Muscle of arm (tissue), 12 donors: Measurements from ENCODE around the gene TMC8. TPM values are rescaled to one million over a fixed set of nuclear protein-coding genes. Genes with fewer than 3 reads are reported as not detected.

Experiments used
- DNase-seq: peaks from one replicate; pipeline ENCODE4 v3.0.0-alpha.2; 2013
- polyA plus RNA-seq, 12 donors: library from polyadenylated mRNA; unstranded; fragments of 120-200 nt; gene quantifications; one replicate each; pipeline ENCODE4 v1.2.1, GENCODE V29; 2013; ENCODE audit not compliant: insufficient read length in 12 of 12

The TMC8 gene
- polyA plus RNA-seq, 12 donors: 1.3 to 16.0 (median 2.9) TPM; not detected in 1

GRCh38 chr17:78174870-78175642 is 44.5 kb downstream of the TMC8 start:
- no peak for DNase-seq

- no peak for DNase-seq
Measured at GRCh38 chr17:78175643-78175981, 45.0 kb downstream of the TMC8 start.

DNA sequence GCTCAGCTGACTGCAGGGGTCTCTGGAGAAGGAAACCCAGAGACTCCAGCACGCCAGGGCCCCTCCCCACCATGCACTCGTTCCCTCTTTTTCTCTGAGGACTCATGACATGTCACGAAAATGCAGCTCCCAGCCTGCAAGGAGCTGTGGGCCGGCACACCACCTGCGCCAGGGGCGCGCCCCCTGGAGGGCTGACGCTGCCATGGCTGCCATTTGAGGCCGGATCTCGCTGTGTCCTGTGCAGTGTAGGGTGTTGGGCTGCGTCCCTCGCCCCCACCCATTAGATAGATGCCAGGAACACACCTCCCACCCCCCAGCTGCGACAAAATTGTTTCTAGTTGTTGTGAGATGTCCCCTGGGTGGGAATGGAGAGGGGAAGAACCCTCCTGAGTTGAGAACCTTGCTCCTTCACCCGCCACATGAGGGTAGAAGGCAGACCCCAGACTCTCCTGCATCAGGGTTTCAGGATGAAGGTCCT is 46.0 kb downstream of the TMC8 start:
- peak; percentile 65 for DNase-seq

GRCh38 chr17:78179372-78179771 is 48.8 kb downstream of the TMC8 start:
- no peak for DNase-seq

DNA sequence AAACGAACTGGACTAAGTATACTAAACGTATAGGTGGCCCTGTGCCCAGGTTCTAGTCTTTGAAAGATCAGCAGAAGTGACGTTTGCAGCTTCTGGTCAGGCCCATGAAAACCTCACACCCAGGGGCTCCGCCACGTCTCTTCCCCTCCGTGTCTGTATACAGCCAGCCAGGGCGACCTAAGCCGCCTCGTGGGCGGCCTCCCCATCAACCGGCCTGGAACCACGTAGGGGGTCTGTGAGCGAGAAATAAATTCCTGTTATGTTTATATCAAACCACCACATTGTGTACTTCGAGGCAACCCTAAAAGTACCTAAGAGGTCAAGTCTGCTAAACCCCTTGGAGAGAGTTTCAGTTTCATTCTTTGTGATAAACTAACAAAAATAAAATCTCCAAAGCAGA is 49.5 kb downstream of the TMC8 start:
- DNase-seq: no peak

DNA sequence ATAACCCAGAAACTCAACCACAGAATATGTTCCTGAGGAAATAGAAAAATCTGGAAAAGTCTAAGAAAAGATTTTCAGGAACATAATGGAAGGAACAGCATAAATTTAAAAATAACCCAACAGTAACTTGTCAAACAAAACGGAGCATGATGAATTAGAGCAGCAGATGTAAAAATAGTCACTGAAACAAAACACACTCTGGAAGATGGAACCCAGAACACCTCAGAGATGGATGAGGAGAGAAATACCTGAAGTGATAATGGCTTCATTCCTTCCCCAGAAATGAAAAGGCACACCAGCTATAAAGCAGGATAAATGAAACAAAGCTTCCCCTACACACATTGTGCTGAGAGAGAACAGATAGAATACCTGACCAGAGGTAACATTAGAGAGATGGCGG is 49.9 kb downstream of the TMC8 start:
- no peak for DNase-seq

DNA sequence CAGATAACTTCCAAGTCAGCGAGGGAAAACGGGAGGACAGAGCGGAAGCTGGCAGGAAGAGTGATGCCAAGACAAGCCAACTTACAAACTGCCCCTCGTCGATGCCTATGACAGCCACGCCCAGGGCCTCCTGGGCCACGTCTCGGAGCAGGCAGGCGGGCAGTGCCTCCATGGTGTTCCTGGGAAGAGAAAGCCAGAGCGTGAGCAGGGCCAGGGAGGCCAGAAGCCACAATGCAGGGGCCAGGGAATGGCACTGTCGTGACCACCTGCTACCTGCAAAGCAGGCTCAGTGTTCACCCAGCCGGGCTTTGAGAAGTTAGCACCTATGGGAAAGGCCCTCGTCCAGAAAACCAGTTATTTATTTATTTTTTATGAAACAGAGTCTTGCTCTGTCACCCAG is 51.9 kb downstream of the TMC8 start:
- no peak for DNase-seq

DNA sequence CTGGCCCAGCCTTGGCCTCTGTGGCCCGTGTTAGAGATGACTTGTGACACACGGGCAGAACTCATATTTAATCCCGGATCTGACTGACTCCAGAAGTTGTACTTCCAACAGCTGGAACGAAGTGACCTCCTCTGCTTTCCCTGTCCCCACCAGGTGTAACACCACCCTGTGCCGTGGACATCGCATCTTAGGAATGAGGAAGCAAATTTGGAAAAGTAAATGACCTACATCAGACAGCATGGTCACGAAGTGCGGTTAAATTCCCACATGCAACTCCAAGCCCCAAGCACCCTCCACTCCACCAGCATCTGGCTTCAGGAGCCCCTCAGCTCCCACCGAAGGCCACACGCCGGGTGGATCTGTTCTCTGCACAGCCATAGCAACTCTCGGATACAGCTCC is 53.3 kb downstream of the TMC8 start:
- no peak for DNase-seq

DNA sequence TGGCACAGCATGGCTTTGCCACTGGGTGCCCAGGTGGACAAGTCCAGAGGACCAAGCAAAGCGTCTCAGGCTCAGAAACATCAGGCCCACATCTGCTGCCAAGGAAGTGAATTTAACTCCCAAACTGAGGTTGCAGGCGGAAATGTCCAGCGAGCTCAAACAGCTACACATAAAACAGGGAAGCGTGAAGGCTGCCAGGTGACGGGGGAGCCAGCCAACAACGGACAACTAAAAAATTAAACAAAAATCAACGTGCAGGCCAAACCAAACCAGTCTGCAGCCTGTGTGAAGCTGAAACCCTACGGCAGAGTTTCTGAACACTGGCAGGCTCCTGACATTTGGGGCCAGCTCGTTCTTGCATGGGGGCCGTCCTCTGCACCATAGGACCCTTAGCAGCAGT is 53.8 kb downstream of the TMC8 start:
- DNase-seq: no peak

GRCh38 chr17:78184868-78185267 is 54.3 kb downstream of the TMC8 start:
- DNase-seq: no peak

DNA sequence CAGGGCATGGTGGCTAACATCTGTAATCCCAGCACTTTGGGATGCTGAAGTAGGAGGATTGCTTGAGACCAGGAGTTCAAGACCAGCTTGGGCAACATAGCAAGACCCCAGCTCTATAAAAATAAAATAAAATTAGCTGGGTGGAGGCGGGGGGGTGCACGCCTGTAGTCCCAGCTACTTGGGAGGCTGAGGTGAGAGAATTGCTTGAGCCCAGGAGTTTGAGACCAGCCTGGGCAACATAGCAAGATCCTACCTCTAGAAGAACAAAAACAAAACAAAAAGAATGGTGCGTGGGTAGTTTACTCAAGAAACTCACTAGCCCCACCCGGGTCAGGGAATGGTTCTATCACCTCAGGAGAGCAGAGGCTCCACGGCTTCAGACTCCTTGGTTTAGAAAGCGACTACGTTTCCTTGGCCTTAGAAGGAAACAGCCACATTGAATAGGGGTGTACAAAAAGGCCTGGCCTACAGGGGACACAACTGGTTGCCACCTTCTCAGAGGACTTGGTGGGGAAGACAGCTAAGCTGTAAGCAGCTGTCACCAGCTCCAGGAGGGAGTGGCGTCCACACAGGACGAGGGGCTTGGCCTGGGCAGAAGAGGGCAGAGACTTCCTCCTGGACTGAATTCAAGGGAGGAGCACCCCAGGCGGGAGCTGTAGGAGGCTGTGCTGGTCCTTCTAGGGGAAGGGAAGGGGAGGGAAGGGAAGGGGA is 55.6 kb downstream of the TMC8 start:
- no peak for DNase-seq

GRCh38 chr17:78186692-78187595 is 56.4 kb downstream of the TMC8 start, which contains the start of the genes AFMID and TK1:
TSS of gene AFMID (plus strand) at chr17:78187362. CDS start at chr17:78187371, 9 bp downstream.
TSS of gene TK1 (minus strand) at chr17:78187052. CDS start at chr17:78186994, 58 bp downstream.
- DNase-seq: peak; percentile 97

Other genes starting within 250 kb of the TMC8 start
- gene TNRC6C, start 172.1 kb upstream of the TMC8 start, polyA plus RNA-seq: 10 to 100 TPM in 5 of 12 donors, 1 to 10 TPM in 6, not detected in 1; 7.7 to 15.5 (median 9.8) TPM
- gene TMC6, start 2.0 kb upstream of the TMC8 start, polyA plus RNA-seq: 10 to 100 TPM in 11 of 12 donors, not detected in 1; 14.5 to 48.0 (median 22.0) TPM
- 1 to 10 TPM in 4 of 12 donors, under 1 TPM in 7, not detected in 1; 0.35 to 9.3 (median 0.86) TPM for gene C17orf99, start 15.6 kb downstream of the TMC8 start, polyA plus RNA-seq
- 100 to 1,000 TPM in 4 of 12 donors, 10 to 100 TPM in 7, not detected in 1; 55.5 to 128 (median 78.7) TPM for gene SYNGR2, start 37.8 kb downstream of the TMC8 start, polyA plus RNA-seq
- 10 to 100 TPM in 11 of 12 donors, not detected in 1; 13.7 to 24.0 (median 18.0) TPM for gene TK1, start 56.3 kb downstream of the TMC8 start, polyA plus RNA-seq
- 10 to 100 TPM in 11 of 12 donors, not detected in 1; 26.1 to 49.6 (median 32.4) TPM for gene AFMID, start 56.6 kb downstream of the TMC8 start, polyA plus RNA-seq
- 10 to 100 TPM in 11 of 12 donors, not detected in 1; 11.1 to 25.3 (median 17.2) TPM for gene BIRC5, start 83.5 kb downstream of the TMC8 start, polyA plus RNA-seq
- under 1 TPM in 2 of 12 donors, not detected in 10; 0.08 to 0.14 TPM for gene TMEM235, start 100.9 kb downstream of the TMC8 start, polyA plus RNA-seq
- gene SOCS3, start 229.3 kb downstream of the TMC8 start, polyA plus RNA-seq: 100 to 1,000 TPM in 1 of 12 donors, 10 to 100 TPM in 7, 1 to 10 TPM in 3, not detected in 1; 6.8 to 100 (median 18.8) TPM
- gene PGS1, start 247.9 kb downstream of the TMC8 start, polyA plus RNA-seq: 10 to 100 TPM in 11 of 12 donors, not detected in 1; 21.0 to 38.1 (median 24.2) TPM